ENCODE data around the gene LMX1A.

DNA sequence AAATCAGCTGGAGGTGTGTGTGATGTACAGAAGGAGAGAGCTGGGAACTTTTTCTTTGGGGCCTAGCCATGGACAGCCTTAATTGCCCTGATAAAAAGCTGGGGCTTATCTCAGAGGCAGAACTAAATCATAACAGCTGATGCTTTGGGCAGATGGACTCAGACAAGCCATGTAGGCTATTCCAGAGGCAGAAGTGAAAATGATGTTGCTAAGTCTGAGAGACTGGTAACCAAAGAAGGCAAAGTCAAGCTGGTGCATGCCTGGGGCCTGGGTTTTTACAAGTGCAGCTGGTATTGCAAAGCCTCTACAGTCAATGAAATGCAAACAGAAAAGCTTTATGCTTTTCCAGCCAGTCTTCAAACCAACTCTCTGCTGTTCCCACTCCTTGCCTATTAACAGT is 39.0 kb upstream of the LMX1A start:
- TF ChIP-seq, protein P1, sequence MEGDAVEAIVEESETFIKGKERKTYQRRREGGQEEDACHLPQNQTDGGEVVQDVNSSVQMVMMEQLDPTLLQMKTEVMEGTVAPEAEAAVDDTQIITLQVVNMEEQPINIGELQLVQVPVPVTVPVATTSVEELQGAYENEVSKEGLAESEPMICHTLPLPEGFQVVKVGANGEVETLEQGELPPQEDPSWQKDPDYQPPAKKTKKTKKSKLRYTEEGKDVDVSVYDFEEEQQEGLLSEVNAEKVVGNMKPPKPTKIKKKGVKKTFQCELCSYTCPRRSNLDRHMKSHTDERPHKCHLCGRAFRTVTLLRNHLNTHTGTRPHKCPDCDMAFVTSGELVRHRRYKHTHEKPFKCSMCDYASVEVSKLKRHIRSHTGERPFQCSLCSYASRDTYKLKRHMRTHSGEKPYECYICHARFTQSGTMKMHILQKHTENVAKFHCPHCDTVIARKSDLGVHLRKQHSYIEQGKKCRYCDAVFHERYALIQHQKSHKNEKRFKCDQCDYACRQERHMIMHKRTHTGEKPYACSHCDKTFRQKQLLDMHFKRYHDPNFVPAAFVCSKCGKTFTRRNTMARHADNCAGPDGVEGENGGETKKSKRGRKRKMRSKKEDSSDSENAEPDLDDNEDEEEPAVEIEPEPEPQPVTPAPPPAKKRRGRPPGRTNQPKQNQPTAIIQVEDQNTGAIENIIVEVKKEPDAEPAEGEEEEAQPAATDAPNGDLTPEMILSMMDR (IDR thresholded peaks at IDR 0.05) = no peak
- TF ChIP-seq EP300 (IDR thresholded peaks at IDR 0.05) (no peak), POLR2A (IDR thresholded peaks at IDR 0.05; ENCODE audit: low read length) (no peak), JUNB (IDR thresholded peaks at IDR 0.05) (no peak), SREBF2 (IDR thresholded peaks at IDR 0.05) (no peak)
- TF ChIP-seq, protein P2, sequence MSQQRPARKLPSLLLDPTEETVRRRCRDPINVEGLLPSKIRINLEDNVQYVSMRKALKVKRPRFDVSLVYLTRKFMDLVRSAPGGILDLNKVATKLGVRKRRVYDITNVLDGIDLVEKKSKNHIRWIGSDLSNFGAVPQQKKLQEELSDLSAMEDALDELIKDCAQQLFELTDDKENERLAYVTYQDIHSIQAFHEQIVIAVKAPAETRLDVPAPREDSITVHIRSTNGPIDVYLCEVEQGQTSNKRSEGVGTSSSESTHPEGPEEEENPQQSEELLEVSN (IDR thresholded peaks at IDR 0.05; ENCODE audit: borderline replicate concordance, low read depth) = no peak

All from A549 (cell line).